Cardiac fibroblast (primary cell): Measurements from ENCODE around the gene SND1.

Experiments
- DNase-seq, 2 donors: peaks; one replicate each; pipeline versions ENCODE4 v3.0.0 to v3.0.0-alpha.2; 2010; ENCODE audit warnings: low read depth in 2 of 2
- H3K4me3 ChIP-seq, 2 donors: replicated peaks in 1 of 2; 1 replicate in 1 of 2; 2 replicates in 1 of 2; pipeline ENCODE4 v1.5.1; 2011; ENCODE audit warnings: low read depth in 2 of 2, low read length in 2 of 2, mild to moderate bottlenecking in 2 of 2, moderate library complexity in 1 of 2
- CTCF ChIP-seq: IDR thresholded peaks from one replicate; pipeline ENCODE4 v1.5.1; 2011; ENCODE audit warnings: low read depth, mild to moderate bottlenecking, low read length, inconsistent platforms

The SND1 gene

GRCh38 chr7:127876393-127876792 lies 224.4 kb downstream of the SND1 start:
- no peak for TF ChIP-seq CTCF
- H3K4me3 ChIP-seq: no peak overlapping the region
- DNase-seq: peak; percentile 52 to 68

GRCh38 chr7:127877951-127878350 lies 226.0 kb downstream of the SND1 start:
- H3K4me3 ChIP-seq: no peak overlapping the region
- no peak for DNase-seq
- TF ChIP-seq CTCF: no peak

GRCh38 chr7:127878791-127879190 lies 226.8 kb downstream of the SND1 start:
- no peak for DNase-seq
- TF ChIP-seq CTCF: no peak
- no peak overlapping the region for H3K4me3 ChIP-seq

GRCh38 chr7:127879436-127879835 lies 227.4 kb downstream of the SND1 start:
- H3K4me3 ChIP-seq: no peak overlapping the region
- no peak for TF ChIP-seq CTCF
- no peak for DNase-seq

- TF ChIP-seq CTCF: no peak
- H3K4me3 ChIP-seq: no peak overlapping the region
- DNase-seq: no peak
Measured at GRCh38 chr7:127879942-127880341, 227.9 kb downstream of the SND1 start.

- TF ChIP-seq CTCF: no peak
Measured at GRCh38 chr7:127880454-127880853, 228.5 kb downstream of the SND1 start.

GRCh38 chr7:127881564-127881963 lies 229.6 kb downstream of the SND1 start:
- H3K4me3 ChIP-seq: no peak overlapping the region
- TF ChIP-seq CTCF: no peak
- DNase-seq: no peak

More at GRCh38 chr7:127880454-127880853, 228.5 kb downstream of the SND1 start:
- no peak overlapping the region for H3K4me3 ChIP-seq
- no peak for DNase-seq
